Panc1 (cell line): ENCODE results near the gene LZTFL1.
A peak's percentile ranks its signal among the peaks of the same experiment; 100 is the strongest.

ENCODE experiments used
- POLR2AphosphoS5 ChIP-seq: IDR thresholded peaks from 2 replicates; pipeline ENCODE4 v1.6.1; 2012; ENCODE audit warnings: mild to moderate bottlenecking, low read depth, low read length, moderate library complexity
- SIN3A ChIP-seq: IDR thresholded peaks from 2 replicates; pipeline ENCODE4 v1.6.1; 2012; ENCODE audit warnings: low read depth, mild to moderate bottlenecking, low read length, moderate library complexity, borderline replicate concordance; ENCODE audit not compliant: insufficient read depth
- TF ChIP-seq, protein P1 (sequence below): fragments of 450-650 bp; IDR thresholded peaks from 2 replicates; pipeline ENCODE4 v1.5.1; 2017; ENCODE audit warnings: mild to moderate bottlenecking
- TF ChIP-seq, protein P2 (sequence below), 2 experiments: IDR thresholded peaks; 2 replicates each; pipeline ENCODE4 v1.6.1; 2011 to 2012; ENCODE audit warnings: low read depth in 2 of 2, control low read depth in 1 of 2, low read length in 1 of 2, mild to moderate bottlenecking in 1 of 2, moderate library complexity in 1 of 2; ENCODE audit not compliant: insufficient read depth in 1 of 2

DNA sequence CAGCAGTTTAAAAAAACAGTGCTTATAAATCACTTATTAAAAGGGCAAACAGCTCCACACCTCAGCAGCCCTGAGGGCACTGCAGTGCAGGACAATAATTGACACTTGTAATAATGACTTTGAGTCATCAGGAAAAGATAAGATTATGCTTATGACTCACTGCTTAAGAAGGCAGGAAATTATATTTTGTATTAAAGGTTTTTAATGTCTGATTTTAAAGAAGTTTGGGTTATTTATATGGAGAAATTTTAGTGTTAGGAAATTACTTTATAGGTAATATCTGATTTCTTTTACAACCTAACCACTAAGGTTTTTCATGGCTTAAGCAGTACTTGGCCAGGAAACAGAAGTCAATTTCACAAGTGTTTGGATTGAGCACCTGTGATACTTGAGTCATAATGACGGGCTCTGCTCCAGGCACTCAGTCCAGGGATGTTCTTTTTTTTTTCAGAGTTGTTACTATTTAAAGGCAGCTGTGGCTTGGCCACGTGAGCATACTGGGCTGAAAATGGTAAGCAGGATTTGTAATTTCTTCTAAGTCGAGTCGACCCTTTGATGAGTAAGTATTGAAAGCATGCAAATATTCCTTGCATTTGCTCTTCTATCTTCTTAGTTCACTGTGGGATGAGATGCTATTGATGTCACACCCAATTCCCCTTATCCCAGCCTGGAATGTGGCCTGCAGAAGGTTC, 23.9 kb downstream of the LZTFL1 start:
- TF ChIP-seq, protein P1, sequence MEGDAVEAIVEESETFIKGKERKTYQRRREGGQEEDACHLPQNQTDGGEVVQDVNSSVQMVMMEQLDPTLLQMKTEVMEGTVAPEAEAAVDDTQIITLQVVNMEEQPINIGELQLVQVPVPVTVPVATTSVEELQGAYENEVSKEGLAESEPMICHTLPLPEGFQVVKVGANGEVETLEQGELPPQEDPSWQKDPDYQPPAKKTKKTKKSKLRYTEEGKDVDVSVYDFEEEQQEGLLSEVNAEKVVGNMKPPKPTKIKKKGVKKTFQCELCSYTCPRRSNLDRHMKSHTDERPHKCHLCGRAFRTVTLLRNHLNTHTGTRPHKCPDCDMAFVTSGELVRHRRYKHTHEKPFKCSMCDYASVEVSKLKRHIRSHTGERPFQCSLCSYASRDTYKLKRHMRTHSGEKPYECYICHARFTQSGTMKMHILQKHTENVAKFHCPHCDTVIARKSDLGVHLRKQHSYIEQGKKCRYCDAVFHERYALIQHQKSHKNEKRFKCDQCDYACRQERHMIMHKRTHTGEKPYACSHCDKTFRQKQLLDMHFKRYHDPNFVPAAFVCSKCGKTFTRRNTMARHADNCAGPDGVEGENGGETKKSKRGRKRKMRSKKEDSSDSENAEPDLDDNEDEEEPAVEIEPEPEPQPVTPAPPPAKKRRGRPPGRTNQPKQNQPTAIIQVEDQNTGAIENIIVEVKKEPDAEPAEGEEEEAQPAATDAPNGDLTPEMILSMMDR = no peak
- TF ChIP-seq, protein P2, sequence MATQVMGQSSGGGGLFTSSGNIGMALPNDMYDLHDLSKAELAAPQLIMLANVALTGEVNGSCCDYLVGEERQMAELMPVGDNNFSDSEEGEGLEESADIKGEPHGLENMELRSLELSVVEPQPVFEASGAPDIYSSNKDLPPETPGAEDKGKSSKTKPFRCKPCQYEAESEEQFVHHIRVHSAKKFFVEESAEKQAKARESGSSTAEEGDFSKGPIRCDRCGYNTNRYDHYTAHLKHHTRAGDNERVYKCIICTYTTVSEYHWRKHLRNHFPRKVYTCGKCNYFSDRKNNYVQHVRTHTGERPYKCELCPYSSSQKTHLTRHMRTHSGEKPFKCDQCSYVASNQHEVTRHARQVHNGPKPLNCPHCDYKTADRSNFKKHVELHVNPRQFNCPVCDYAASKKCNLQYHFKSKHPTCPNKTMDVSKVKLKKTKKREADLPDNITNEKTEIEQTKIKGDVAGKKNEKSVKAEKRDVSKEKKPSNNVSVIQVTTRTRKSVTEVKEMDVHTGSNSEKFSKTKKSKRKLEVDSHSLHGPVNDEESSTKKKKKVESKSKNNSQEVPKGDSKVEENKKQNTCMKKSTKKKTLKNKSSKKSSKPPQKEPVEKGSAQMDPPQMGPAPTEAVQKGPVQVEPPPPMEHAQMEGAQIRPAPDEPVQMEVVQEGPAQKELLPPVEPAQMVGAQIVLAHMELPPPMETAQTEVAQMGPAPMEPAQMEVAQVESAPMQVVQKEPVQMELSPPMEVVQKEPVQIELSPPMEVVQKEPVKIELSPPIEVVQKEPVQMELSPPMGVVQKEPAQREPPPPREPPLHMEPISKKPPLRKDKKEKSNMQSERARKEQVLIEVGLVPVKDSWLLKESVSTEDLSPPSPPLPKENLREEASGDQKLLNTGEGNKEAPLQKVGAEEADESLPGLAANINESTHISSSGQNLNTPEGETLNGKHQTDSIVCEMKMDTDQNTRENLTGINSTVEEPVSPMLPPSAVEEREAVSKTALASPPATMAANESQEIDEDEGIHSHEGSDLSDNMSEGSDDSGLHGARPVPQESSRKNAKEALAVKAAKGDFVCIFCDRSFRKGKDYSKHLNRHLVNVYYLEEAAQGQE (IDR thresholded peaks at IDR 0.05; ENCODE audit: insufficient read depth in 1 of 2, low read depth in 2 of 2, low read length in 1 of 2) = no peak
- peak; percentile 43; the same call in 1 of the 2 replicates for TF ChIP-seq POLR2AphosphoS5
- TF ChIP-seq SIN3A = no peak
